Neuron (in vitro differentiated cells): ENCODE data around the gene SEMA4A.

Experiments
- H2AFZ ChIP-seq: one replicate; pipeline ENCODE4 v1.6.1; 2013; ENCODE audit warnings: low read depth, mild to moderate bottlenecking, inconsistent platforms, low read length, moderate library complexity
- H3K27me3 ChIP-seq: one replicate; pipeline ENCODE4 v1.6.1; 2013; ENCODE audit warnings: low read length; ENCODE audit not compliant: insufficient read depth
- H3K36me3 ChIP-seq: one replicate; pipeline ENCODE4 v1.6.1; 2013; ENCODE audit warnings: low read length; ENCODE audit not compliant: insufficient read depth
- H3K4me1 ChIP-seq: one replicate; pipeline ENCODE4 v1.6.1; 2013; ENCODE audit warnings: low read length; ENCODE audit not compliant: insufficient read depth
- H3K4me3 ChIP-seq: 2 replicates; pipeline ENCODE4 v1.5.1; 2013; ENCODE audit warnings: mild to moderate bottlenecking, low read length, moderate library complexity
- H3K9me3 ChIP-seq: one replicate; pipeline ENCODE4 v1.6.1; 2013; ENCODE audit warnings: low read length

The SEMA4A gene

GRCh38 chr1:156191292-156191964 lies 38.0 kb downstream of the SEMA4A start:
- no peaks in the 10 kb centered on the region for H3K27me3 ChIP-seq
- H3K4me3 ChIP-seq = no peak overlapping the region
- H3K36me3 ChIP-seq = no peaks in the 10 kb centered on the region
- H2AFZ ChIP-seq = no peak overlapping the region
- H3K4me1 ChIP-seq = peaks cover 8% of the 10 kb centered on the region
- H3K9me3 ChIP-seq = peaks cover 2% of the 10 kb centered on the region

- Histone ChIP-seq H3K27me3 (no peaks in the 10 kb centered on the region), H3K9me3 (peaks cover 2% of the 10 kb centered on the region), H3K4me3 (no peak overlapping the region), H3K36me3 (no peaks in the 10 kb centered on the region), H3K4me1 (peaks cover 8% of the 10 kb centered on the region), H2AFZ (peak overlapping the region; percentile 59)
These were observed 39.8 kb downstream of the SEMA4A start for GRCh38 chr1:156193208-156193487.

- H2AFZ ChIP-seq = peak within 1 kb of the TSS; percentile 59
- no peaks in the 10 kb centered on the region for H3K27me3 ChIP-seq
- peaks cover 8% of the 10 kb centered on the region for H3K4me1 ChIP-seq
- peaks cover 2% of the 10 kb centered on the region for H3K9me3 ChIP-seq
- H3K36me3 ChIP-seq = no peaks in the 10 kb centered on the region
- peak within 1 kb of the TSS; percentile 79 for H3K4me3 ChIP-seq
These were observed 40.3 kb downstream of the SEMA4A start, which contains the start of gene SLC25A44 for GRCh38 chr1:156193488-156194299. Gene SLC25A44 (plus strand): TSS chr1:156194104. CDS start chr1:156199848, 5,744 bp downstream.

- H3K36me3 ChIP-seq = no peaks in the 10 kb centered on the region
These were observed 40.9 kb downstream of the SEMA4A start for GRCh38 chr1:156194300-156194652.

GRCh38 chr1:156195853-156196252 lies 42.5 kb downstream of the SEMA4A start:
- Histone ChIP-seq H3K27me3 (no peaks in the 10 kb centered on the region), H3K9me3 (no peaks in the 10 kb centered on the region), H2AFZ (no peak overlapping the region), H3K4me3 (no peak overlapping the region), H3K36me3 (peaks cover 10% of the 10 kb centered on the region), H3K4me1 (peaks cover 8% of the 10 kb centered on the region)

More at GRCh38 chr1:156194300-156194652, 40.9 kb downstream of the SEMA4A start:
- Histone ChIP-seq H3K27me3 (no peaks in the 10 kb centered on the region), H2AFZ (no peak overlapping the region), H3K9me3 (no peaks in the 10 kb centered on the region), H3K4me3 (peak overlapping the region; percentile 79), H3K4me1 (peaks cover 8% of the 10 kb centered on the region)

GRCh38 chr1:156196445-156196844 lies 43.1 kb downstream of the SEMA4A start:
- Histone ChIP-seq H3K27me3 (no peaks in the 10 kb centered on the region), H3K36me3 (peaks cover 10% of the 10 kb centered on the region), H2AFZ (no peak overlapping the region), H3K4me1 (peaks cover 8% of the 10 kb centered on the region), H3K9me3 (no peaks in the 10 kb centered on the region), H3K4me3 (no peak overlapping the region)

- Histone ChIP-seq H3K4me1 (peaks cover 8% of the 10 kb centered on the region), H3K27me3 (no peaks in the 10 kb centered on the region), H3K9me3 (no peaks in the 10 kb centered on the region), H2AFZ (no peak overlapping the region), H3K36me3 (peaks cover 15% of the 10 kb centered on the region), H3K4me3 (no peak overlapping the region)
These were observed 45.5 kb downstream of the SEMA4A start for GRCh38 chr1:156198831-156199349.

- no peaks in the 10 kb centered on the region for H3K9me3 ChIP-seq
- no peaks in the 10 kb centered on the region for H3K27me3 ChIP-seq
- peaks cover 17% of the 10 kb centered on the region for H3K36me3 ChIP-seq
- no peak overlapping the region for H2AFZ ChIP-seq
- no peak overlapping the region for H3K4me3 ChIP-seq
- H3K4me1 ChIP-seq = no peaks in the 10 kb centered on the region
These were observed 46.7 kb downstream of the SEMA4A start for GRCh38 chr1:156200044-156200443.

- no peak overlapping the region for H2AFZ ChIP-seq
- peaks cover 26% of the 10 kb centered on the region for H3K36me3 ChIP-seq
- H3K9me3 ChIP-seq = no peaks in the 10 kb centered on the region
- H3K27me3 ChIP-seq = no peaks in the 10 kb centered on the region
- no peak overlapping the region for H3K4me3 ChIP-seq
- no peaks in the 10 kb centered on the region for H3K4me1 ChIP-seq
These were observed 49.9 kb downstream of the SEMA4A start for GRCh38 chr1:156203331-156203730.

GRCh38 chr1:156204686-156205085 lies 51.3 kb downstream of the SEMA4A start:
- Histone ChIP-seq H3K9me3 (no peaks in the 10 kb centered on the region), H3K27me3 (no peaks in the 10 kb centered on the region), H3K4me1 (no peaks in the 10 kb centered on the region), H3K4me3 (no peak overlapping the region), H3K36me3 (peaks cover 27% of the 10 kb centered on the region), H2AFZ (no peak overlapping the region)

GRCh38 chr1:156211243-156211642 lies 57.9 kb downstream of the SEMA4A start:
- Histone ChIP-seq H3K9me3 (no peaks in the 10 kb centered on the region), H3K4me3 (no peak overlapping the region), H3K36me3 (peaks cover 39% of the 10 kb centered on the region), H3K4me1 (peaks cover 10% of the 10 kb centered on the region), H3K27me3 (no peaks in the 10 kb centered on the region), H2AFZ (no peak overlapping the region)

- peak overlapping the region; percentile 90 for H2AFZ ChIP-seq
- H3K9me3 ChIP-seq = no peaks in the 10 kb centered on the region
- H3K36me3 ChIP-seq = peaks cover 36% of the 10 kb centered on the region
- no peaks in the 10 kb centered on the region for H3K27me3 ChIP-seq
- peaks cover 10% of the 10 kb centered on the region for H3K4me1 ChIP-seq
- peak overlapping the region; percentile 99 for H3K4me3 ChIP-seq
These were observed 58.7 kb downstream of the SEMA4A start for GRCh38 chr1:156212130-156212529.

- Histone ChIP-seq H3K36me3 (peaks cover 31% of the 10 kb centered on the region), H3K27me3 (no peaks in the 10 kb centered on the region), H3K4me1 (peaks cover 10% of the 10 kb centered on the region), H3K9me3 (no peaks in the 10 kb centered on the region), H3K4me3 (peak within 1 kb of the TSS; percentile 99), H2AFZ (peak within 1 kb of the TSS; percentile 90)
These were observed 59.7 kb downstream of the SEMA4A start, which contains the start of gene PMF1 for GRCh38 chr1:156212833-156213643. Gene PMF1 (plus strand): TSS chr1:156213007. CDS start chr1:156213016, 9 bp downstream.
